Astrocyte of the spinal cord (primary cell): ENCODE measurements around the gene SMLR1.
A peak's percentile ranks its signal among the peaks of the same experiment; 100 is the strongest.

Experiments used
- DNase-seq: peaks from one replicate; pipeline ENCODE4 v3.0.0; 2011; ENCODE audit warnings: low read depth, low spot score
- H3K4me3 ChIP-seq: 2 replicates; pipeline ENCODE4 v1.5.1; 2011; ENCODE audit warnings: low read depth, mild to moderate bottlenecking, low read length, moderate library complexity
- in situ Hi-C: cut with HindIII; loops from 2 replicates; pipeline ENCODE4 v1.10.0; 2017; ENCODE audit warnings: low sequenced_read_pairs
- TF ChIP-seq, protein P1 (sequence below): IDR thresholded peaks from 2 replicates; pipeline ENCODE4 v1.5.1; 2012; ENCODE audit warnings: low read depth, mild to moderate bottlenecking, low read length, inconsistent platforms

Gene SMLR1

DNA sequence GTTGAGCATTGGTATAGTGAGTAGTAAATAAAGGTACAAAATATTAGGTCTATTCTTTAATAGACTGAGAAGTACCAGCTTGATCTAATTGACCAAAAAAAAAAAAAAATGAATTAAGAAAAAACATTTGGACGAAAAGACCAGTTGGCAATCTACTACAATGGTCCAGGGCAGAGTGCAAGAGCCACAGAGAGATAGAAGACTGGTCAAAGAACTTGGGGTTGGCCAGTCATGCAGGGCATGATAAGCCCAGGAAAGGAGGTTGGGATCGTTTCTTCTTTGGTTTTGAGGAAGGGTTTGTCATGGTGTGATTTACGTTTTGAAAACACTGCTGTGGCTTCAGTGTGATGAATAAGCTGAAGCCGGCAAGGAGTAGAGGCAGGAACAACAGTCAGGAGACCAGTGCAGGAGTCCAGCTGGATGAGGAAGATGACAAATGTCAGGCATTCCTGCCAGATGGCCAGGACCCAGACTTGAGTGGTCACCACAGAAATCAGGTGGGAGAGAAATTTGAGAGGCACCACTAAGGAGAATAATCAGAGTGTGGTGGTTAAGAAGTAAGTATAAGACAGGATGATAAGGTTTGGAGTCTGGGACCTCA, 14.0 kb downstream of the SMLR1 start:
- in situ Hi-C loops: no loop called here
- TF ChIP-seq, protein P1, sequence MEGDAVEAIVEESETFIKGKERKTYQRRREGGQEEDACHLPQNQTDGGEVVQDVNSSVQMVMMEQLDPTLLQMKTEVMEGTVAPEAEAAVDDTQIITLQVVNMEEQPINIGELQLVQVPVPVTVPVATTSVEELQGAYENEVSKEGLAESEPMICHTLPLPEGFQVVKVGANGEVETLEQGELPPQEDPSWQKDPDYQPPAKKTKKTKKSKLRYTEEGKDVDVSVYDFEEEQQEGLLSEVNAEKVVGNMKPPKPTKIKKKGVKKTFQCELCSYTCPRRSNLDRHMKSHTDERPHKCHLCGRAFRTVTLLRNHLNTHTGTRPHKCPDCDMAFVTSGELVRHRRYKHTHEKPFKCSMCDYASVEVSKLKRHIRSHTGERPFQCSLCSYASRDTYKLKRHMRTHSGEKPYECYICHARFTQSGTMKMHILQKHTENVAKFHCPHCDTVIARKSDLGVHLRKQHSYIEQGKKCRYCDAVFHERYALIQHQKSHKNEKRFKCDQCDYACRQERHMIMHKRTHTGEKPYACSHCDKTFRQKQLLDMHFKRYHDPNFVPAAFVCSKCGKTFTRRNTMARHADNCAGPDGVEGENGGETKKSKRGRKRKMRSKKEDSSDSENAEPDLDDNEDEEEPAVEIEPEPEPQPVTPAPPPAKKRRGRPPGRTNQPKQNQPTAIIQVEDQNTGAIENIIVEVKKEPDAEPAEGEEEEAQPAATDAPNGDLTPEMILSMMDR: no peak
- peak; percentile 56 for DNase-seq
- no peak overlapping the region for H3K4me3 ChIP-seq

DNA sequence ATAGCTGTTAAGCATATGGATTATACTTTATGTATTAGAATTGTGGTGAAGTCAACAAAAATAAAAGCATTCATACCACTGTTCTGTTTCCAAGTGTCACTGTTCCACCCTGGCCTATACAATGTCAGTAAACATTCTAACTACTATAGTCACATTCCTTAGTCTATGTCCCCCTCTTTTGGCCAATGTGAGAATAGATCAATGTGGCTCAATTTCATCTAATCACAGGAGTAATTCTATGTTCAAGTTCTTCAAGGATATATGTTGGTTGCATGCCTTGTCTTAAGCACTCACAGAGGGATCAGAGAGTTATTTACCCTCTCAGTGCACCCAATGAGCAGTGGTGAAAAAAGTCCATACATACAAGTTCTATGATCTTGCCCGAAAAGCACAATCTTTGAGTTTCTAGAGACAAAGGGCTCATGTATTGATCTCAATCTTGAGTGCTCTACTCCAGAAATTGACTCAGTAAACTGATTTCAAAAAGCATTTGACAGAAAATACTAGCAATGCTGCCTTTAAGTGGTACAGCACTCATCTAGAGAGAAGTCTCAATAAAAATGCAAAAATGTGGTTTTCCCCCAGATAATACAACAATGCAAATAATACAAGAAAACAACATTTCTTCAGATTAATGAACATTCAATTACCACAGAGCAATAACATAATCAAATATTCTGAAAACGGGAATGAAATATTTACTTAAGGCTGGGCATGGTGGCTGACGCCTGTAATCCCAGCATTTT, 16.5 kb downstream of the SMLR1 start:
- in situ Hi-C loops: no loop called here
- DNase-seq: peak; percentile 50
- TF ChIP-seq, protein P1: peak; percentile 52
- H3K4me3 ChIP-seq: no peak overlapping the region

DNA sequence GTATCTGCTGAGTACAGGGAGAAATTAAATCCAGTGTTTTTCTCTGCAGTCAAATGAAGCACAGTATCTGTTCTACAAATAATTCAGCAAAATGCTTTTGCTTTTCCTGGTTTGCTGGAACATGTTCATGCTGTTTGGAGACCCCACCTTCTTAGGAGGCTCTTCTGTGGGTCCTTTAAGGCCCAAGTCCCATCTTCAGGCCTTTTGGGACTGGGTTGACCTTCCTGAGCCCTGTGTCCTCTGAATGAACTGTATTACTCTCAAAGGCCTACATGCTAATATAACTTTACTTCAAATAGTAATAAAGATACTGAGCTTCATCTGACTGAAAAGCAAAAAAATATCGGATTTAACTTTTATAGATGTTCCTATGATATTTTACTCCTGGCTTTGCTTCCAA, 19.3 kb downstream of the SMLR1 start:
- no peak for DNase-seq
- no peak overlapping the region for H3K4me3 ChIP-seq
- in situ Hi-C loops: no loop called here
- TF ChIP-seq, protein P1: no peak

DNA sequence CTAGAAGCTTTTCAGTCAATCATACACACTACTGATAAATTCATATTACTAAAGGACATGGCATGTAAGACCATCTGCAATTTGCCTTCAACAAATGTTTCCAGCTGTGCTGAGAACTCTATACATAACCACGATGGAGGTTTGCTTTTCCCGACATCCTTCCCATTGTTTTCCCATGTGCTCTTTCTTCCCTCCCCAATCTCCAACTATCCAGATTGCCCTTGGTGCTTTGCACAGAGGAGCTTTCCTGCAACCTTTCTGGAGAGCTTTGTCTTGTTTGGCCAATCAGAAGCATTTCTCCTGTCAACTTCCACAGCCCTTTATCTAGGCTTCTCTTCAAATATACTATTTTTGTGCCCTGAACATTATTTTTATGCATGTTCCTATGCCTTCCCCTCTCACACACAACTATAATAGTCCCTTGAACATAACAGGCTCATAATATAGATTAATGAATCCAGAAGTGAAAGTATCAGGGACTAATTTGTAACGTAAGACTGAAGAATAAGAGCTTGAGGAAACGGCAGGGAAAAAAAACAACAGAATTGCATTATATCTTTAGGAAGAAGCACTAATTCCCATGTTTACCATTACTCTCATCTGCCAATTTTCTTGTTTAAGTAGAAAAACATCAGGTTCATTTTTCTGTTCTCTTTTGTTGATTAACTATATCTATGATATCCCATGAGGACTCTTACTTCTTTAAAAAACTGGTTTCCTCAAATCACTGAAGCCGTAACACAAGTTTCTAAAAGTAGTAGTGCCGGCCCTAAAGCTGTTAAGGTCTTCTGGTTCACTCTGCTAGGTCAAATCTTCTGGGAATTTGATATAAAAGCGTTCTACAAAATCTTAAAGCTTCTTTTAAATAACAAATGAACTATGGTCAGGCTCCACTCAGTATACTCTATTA, 20.1 kb downstream of the SMLR1 start:
- in situ Hi-C loops: no loop called here
- no peak for DNase-seq
- H3K4me3 ChIP-seq: no peak overlapping the region
- TF ChIP-seq, protein P1: no peak

DNA sequence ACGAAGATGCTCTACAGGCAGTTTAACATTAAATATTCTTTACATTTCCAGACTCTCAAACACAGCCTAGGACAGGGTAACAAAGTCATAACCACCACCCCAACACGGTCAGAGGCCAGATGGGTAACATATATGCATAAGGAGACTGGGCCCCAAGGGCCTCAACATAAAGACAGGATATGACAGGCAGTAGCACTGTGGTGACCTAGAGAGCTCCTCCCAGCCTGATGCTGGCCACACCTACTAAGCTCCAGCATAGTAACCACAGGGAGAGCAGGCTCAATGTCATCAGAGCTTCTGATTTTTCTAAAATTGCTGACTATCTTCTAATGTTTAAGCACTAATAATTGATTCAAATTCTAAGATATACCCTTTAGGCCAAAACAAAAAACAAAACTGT, 21.7 kb downstream of the SMLR1 start:
- in situ Hi-C loops: no loop called here
- TF ChIP-seq, protein P1: no peak
- H3K4me3 ChIP-seq: no peak overlapping the region
- no peak for DNase-seq

DNA sequence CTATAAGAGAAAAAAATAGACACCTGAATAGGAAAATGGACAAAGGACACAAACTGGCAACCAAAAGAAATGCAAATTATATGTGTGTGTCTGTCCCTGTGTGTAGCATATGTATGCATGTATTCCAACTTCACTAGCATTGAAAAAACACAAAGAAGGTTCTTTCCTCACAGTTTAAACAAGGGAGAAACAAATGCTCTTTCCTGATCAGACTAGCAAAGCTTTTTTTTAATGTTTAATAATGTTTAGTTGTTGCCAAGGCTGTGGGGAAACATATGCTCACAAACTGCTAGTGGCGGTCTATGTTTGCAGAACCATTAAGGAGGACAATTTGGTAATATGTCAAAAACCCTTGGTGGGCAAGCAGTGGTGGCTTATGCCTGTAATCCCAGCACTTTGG, 22.4 kb downstream of the SMLR1 start:
- no peak overlapping the region for H3K4me3 ChIP-seq
- in situ Hi-C loops: no loop called here

More for the DNA sequence above, 22.4 kb downstream of the SMLR1 start:
- TF ChIP-seq, protein P1: no peak
- DNase-seq: no peak
